Activated T-cell treated with anti-CD3 and anti-CD28 coated beads for 1 hour (primary cell): Measurements from ENCODE around the gene RNF133.

Source experiments
- DNase-seq: peaks from one replicate; pipeline ENCODE4 v3.0.0-alpha.2; 2020; ENCODE audit warnings: low read depth

The RNF133 gene

DNA sequence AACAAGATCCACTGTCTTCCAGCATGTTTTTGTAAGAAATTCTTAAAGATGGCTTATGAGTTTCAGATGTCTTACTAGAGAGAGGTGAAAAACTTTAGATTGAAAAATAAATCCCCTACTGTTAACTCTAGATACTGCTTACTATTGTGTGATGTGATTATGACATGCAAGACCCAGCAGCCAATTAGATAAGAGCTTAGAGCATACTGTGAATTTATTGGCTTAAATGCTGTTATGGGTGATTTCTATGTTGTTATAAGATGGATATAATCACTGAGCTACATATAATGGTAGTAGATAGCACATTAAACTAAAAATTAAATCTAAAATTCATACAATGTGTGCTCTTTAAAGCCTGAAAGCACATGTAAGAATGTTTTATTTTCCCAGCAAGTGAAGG, at the start of gene RNF133:
RNF133 (minus strand) TSS at position 101 of the 400 bp plus-strand sequence. CDS start 199 bp downstream, outside the sequence.
- DNase-seq, result no peak

GRCh38 chr7:122748195-122748594, 49.3 kb upstream of the RNF133 start:
- no peak for DNase-seq

DNA sequence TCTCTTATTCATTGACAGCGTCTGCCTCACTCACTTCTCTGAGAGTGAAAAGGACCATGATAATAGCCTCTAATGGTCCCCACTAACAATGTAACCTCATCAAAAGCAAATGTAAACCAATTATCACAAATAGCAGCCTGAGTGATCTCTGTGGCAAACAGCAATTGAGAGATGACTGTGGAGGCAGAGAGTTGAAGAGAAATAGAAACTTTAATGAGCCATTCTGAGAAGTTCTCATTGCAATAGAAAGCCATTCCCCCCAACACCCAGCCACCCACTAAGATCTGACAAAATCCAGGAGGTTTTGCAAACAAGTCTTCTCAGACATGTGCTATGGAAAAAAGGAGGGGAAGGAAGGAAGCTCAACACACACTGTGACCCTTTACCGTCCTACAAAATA, 48.0 kb upstream of the RNF133 start:
- DNase-seq, result no peak

DNA sequence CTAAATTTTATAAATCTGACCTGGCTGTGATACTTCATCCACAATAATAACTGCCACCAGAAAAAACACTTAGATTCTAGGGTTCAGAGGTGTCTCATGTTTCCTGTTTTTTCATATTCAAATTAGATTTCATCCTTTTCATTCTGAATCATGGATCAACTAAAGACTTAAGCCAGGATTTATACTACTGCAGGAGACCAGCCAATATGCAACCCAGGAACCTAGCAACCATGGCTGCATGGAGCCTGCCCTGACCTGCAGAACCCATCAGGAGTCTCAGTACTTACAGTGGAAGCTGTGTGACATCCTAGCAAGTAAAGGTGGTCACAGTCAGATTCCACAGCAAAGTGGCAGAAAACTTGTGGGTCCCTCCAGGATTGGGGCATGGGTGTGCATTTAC, 44.3 kb upstream of the RNF133 start:
- DNase-seq, result no peak

DNA sequence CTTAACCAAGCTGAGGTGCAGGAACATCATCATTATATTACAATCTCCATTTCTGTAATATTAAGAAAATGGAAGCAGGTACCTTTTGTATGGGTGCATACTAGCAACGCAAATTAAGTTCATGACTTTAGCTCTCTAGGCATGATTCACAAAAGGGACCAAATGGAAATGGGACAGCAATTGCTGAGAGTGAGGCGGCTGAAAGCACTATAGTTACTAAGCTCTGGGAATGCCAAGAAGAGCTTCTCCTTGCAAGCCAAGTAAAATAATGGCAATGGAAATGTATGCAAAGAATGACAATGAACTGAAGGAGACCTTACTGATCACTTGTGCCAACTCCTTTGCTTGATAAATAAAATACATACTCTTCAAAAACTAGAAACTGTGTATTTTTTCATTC, 40.0 kb upstream of the RNF133 start:
- no peak for DNase-seq

DNA sequence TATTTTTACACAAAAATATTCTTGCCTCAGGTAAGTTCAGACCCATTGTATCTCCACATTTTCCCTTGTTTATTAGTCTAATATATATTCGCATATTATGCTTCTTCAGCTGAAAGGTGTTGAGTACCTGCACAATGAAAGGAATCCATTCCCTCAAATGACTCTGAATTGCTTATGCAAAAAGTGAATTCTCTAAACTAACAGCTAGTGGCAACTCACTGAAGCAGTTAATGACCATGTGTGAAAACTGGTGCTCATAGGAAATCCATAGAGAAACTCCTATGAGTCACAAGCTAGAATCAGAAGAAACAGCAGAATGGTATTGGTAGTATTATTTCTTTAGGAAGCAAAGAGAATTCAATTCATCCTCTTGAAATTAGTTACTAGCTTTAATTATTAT, 37.3 kb upstream of the RNF133 start:
- DNase-seq, result no peak

DNA sequence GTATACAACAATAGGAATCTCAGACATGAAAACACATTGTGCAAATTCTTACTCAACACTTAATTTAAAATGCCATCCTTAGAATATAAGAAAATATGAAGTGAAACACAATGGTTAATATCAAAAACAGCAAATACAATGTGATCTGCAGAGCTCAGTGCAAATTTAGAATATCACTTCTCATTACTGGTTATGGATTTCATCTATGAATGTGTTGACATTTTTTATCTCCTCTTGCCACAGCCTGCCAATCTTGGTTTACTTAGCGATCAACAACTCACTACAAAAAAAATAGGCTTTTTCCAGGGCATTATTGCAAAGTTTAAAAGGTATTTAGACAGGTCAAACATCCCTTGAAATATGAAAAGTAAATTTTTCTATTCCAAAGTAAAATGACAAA, 28.8 kb upstream of the RNF133 start:
- DNase-seq, result no peak

DNA sequence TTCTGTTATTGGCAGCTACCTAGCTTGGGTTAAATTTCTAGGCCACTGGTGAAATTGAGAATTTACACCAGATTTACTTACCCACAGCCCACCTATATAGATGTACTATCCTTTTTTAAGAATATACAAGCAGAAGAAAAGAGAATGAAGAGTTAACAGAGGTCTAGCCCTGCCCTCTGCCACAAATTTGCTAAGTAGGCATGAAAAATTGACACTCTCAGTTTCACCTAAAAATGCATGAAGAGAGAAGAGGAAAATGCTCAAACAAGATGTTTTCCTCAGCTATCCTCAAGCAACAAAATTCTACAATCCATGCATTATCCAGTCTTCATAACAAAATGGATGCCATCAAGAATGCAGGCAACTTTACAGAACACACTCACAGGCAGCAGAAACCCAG, 28.4 kb upstream of the RNF133 start:
- no peak for DNase-seq

- DNase-seq, result no peak
These were observed 28.0 kb upstream of the RNF133 start for GRCh38 chr7:122726881-122727280.

GRCh38 chr7:122724366-122724765, 25.4 kb upstream of the RNF133 start:
- no peak for DNase-seq

DNA sequence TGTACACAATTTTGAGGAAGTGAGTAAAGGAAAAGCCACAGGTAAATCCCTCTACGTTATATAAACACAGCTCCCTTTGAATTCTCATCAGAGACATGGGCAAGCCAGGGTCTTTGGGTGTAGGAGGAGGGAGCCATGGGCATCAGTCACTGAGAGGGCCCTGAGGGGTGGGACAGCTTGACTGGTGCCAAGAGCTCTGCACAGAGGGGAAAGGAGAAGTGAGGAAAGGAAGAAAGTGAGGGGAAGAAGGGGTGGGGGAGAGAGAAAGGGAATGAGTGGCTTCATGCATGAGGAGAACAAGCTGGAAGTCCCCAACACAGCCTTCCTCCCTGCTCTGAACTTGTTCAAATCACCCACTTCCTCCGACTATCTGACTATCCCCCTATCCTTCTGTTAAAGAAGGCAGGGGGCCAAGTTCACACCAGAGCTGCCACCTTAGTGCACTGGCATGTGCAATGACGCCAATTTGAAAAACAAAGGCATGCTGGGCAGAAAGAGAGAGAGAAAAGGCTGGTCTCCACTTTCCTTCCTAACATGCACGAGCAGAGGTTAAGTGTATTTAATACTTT, 20.2 kb upstream of the RNF133 start:
- no peak for DNase-seq

GRCh38 chr7:122717356-122718089, 18.6 kb upstream of the RNF133 start:
- DNase-seq, result no peak

GRCh38 chr7:122715183-122715582, 16.3 kb upstream of the RNF133 start:
- DNase-seq, result no peak

DNA sequence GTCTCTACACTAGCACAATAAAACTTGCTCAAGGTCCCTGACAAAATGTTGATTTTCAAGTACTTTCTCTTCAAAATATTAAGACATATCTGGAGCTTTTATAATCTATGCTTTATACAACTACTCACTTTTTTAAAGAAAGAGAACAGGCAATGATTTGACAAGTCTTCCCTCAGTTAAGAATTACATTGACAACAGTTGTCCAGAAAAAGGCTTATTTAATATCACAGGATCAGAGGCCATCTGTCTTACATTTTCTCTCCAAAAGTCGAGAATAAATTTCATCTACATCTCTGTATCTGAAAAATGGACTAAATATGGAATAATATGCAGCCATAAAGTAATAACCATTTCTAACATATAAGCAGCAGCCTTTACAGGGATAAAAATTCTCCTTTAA, 12.0 kb upstream of the RNF133 start:
- DNase-seq, result no peak

- DNase-seq, result no peak
These were observed 11.2 kb upstream of the RNF133 start for GRCh38 chr7:122709930-122710646.

GRCh38 chr7:122706836-122707235, 7.9 kb upstream of the RNF133 start:
- no peak for DNase-seq

DNA sequence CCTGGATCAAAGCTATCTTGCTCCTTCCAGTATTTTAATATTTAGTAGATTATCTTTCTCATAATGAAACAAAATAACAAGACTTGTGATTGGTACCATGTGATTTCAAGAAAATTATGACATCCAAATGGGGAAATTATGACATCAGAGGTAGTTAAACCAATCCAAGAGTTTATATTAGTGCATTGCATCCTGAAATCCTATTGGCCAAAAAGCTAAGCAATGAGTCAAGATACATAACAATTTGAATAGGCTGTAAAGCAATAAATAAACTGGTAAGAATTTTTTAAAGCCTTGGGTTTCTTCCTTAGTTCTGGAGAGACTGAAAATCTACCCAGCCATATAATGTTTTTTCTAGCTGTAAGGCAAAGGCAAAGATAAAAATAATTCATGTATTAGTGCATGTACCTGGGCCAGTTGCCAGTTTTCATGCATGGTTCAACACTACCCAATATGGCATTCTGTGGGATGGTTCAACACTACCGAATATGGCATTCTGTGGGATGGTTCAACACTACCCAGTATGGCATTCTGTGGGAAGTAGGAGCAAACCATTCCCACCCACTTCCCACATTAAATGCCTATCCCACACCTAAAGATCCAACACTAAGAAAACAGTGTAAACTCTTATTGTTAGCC, 4.1 kb upstream of the RNF133 start, which contains the start of gene RNF148:
RNF148 (minus strand) TSS at position 51 of the 639 bp plus-strand sequence. CDS start 172 bp downstream, outside the sequence.
- no peak for DNase-seq

DNA sequence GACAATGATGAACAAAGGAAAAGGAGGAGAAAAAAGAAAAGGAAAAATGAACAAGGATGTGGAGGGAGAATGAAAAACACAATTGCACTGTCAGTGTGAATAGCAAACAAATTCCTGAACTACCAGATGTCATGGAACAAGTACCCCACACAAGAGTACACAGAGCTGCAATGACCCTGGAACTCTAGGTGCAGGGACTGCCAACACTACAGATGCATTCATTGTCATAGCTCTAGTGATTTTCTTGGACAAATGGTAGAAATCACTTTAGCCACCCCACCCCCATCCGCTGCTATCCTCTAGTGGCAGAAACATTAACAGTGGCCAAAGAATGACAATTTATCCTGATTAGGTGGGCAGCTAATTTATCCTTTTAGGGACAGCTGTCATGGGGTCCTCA, 3.1 kb downstream of the RNF133 start:
- DNase-seq, result no peak

DNA sequence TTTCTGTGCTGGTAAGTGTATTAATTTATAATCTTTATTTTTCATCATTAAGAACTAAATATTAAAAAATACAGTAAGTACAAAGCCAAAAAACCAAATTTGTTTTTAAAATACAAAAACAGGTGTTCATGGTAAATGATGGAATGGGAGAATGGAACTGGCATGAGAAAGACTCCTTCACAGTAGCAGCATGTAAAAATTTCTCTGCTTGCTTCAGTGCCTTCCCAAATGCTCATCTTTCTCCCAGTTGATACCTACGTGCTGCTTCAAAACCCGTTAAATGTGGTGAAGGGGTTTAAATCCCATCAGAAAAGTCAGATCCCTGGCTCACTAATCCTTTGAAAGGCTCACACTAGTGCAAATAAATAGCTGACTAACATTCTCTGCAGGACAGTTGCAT, 4.2 kb downstream of the RNF133 start:
- no peak for DNase-seq

GRCh38 chr7:122692769-122693309, 6.1 kb downstream of the RNF133 start:
- DNase-seq, result no peak

DNA sequence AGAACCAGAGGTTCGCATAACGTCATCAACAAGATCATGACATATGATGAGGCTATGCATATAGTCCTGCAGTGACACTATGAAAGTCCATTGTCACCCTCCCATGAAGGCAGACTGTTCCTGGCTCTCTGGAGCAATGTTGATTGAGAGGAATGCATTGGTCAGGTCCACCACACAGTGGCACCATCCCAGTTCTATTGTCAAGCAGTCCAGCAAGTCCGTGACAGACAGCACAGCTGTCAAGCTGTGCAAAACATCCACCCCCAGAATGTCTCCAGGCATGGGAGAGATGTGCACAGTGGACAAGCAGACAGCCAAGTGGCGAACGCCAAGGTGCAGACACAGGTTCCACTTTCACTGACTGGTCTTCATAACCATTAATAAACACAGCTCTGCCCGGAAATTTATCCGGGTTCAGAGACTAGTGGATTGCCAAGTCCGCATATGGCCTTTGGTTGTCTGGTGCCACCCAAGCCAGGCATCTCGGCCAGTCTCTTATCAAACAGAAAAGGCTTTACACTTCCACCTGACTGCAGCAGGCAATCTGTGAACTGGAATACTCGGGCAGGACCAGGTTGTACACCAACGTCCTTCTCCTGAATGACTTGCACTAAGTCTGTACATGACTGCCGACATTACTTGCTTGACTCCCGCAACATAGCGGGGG, 7.2 kb downstream of the RNF133 start:
- no peak for DNase-seq
